IPS-NIHi11 (cell line): ENCODE results near the gene LPCAT1.

Source experiments
- DNase-seq: peaks from one replicate; pipeline ENCODE4 v3.0.0; 2012; ENCODE audit warnings: mixed read lengths, low spot score

The LPCAT1 gene

GRCh38 chr5:1555011-1555807, 31.4 kb upstream of the LPCAT1 start:
- no peak for DNase-seq

- no peak for DNase-seq
Measured at GRCh38 chr5:1554410-1554967, 30.7 kb upstream of the LPCAT1 start.

- DNase-seq, result no peak
Measured at GRCh38 chr5:1553539-1554409, 30.0 kb upstream of the LPCAT1 start.

- no peak for DNase-seq
Measured at GRCh38 chr5:1552521-1553255, 28.9 kb upstream of the LPCAT1 start.

- no peak for DNase-seq
Measured at GRCh38 chr5:1551426-1552301, 27.9 kb upstream of the LPCAT1 start.

- DNase-seq, result no peak
Measured at GRCh38 chr5:1550287-1551076, 26.7 kb upstream of the LPCAT1 start.

GRCh38 chr5:1549475-1550030, 25.8 kb upstream of the LPCAT1 start:
- DNase-seq, result no peak

GRCh38 chr5:1548702-1549474, 25.1 kb upstream of the LPCAT1 start:
- no peak for DNase-seq

- DNase-seq, result no peak
Measured at GRCh38 chr5:1547655-1548054, 23.9 kb upstream of the LPCAT1 start.

- DNase-seq, result no peak
Measured at GRCh38 chr5:1547236-1547635, 23.5 kb upstream of the LPCAT1 start.

GRCh38 chr5:1546556-1546955, 22.8 kb upstream of the LPCAT1 start:
- DNase-seq, result no peak

- no peak for DNase-seq
Measured at GRCh38 chr5:1545805-1546355, 22.1 kb upstream of the LPCAT1 start.

GRCh38 chr5:1545126-1545804, 21.5 kb upstream of the LPCAT1 start:
- no peak for DNase-seq

- no peak for DNase-seq
Measured at GRCh38 chr5:1544294-1544961, 20.7 kb upstream of the LPCAT1 start.

GRCh38 chr5:1543398-1544293, 19.9 kb upstream of the LPCAT1 start:
- no peak for DNase-seq

GRCh38 chr5:1542781-1543180, 19.0 kb upstream of the LPCAT1 start:
- DNase-seq, result no peak
